ENCODE results near the gene FTO. TPM values are rescaled to one million over a fixed set of nuclear protein-coding genes. Genes with fewer than 3 reads are reported as not detected.

Gene FTO
- total RNA-seq, 1 donor from 2014 or later = 106 TPM

DNA sequence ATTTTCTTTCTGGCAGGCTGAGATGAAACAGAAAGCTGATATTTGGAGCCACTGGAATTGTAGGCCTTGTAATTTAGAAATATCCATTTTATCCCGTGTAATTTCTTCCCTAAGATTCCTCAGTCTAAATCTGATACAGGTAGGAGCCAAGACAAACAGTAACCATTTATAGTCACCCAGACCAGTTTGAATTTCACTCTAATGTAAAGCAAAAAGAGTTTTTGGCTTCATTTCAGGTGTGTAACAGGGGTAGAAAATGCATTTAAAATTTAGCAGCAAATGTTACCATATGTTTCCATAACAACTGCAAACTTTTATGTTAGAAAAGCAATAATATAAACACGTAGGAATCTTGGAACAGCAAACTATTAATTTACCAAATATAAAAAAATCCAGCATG lies 249.4 kb downstream of the FTO start:
- H3K4me1 Mint-ChIP-seq (ENCODE audit: low read depth, unreplicated experiment) = peaks cover 10% of the 10 kb centered on the region
- no peak overlapping the region for H3K27ac Mint-ChIP-seq (ENCODE audit: unreplicated experiment)
- DNase-seq = no peak

DNA sequence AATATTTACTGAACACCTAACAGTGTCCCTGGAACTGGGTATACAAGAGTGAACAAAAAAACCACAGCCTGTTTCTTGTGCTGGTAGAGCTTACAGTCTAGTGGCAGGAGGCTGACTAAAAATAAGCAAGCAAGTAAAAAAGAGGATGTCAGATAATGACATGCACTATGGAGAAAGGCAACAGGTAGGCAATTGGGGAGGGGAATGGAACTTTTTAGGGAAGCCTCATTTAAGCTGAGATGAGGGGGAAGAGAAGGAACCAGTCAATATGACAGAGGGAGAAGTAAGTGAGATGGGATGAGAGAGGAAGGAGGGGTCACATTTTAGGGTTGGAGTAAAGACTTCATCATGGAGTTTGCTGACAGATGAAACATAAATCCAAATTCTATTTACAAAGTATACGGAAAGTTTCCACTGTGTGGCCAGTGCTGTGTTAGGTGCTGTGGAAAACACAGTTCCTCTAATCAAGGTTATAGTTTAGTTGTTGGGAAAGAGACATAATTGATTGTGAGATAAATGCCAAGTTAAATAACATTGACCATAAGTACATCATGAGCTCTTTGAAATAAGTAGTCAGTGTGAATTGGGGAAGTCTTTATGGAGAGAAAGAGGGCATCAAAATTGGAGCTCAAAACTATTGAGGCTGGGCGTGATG lies 251.4 kb downstream of the FTO start:
- TF ChIP-seq, protein P1, sequence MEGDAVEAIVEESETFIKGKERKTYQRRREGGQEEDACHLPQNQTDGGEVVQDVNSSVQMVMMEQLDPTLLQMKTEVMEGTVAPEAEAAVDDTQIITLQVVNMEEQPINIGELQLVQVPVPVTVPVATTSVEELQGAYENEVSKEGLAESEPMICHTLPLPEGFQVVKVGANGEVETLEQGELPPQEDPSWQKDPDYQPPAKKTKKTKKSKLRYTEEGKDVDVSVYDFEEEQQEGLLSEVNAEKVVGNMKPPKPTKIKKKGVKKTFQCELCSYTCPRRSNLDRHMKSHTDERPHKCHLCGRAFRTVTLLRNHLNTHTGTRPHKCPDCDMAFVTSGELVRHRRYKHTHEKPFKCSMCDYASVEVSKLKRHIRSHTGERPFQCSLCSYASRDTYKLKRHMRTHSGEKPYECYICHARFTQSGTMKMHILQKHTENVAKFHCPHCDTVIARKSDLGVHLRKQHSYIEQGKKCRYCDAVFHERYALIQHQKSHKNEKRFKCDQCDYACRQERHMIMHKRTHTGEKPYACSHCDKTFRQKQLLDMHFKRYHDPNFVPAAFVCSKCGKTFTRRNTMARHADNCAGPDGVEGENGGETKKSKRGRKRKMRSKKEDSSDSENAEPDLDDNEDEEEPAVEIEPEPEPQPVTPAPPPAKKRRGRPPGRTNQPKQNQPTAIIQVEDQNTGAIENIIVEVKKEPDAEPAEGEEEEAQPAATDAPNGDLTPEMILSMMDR (IDR thresholded peaks at IDR 0.05; ENCODE audit: partially characterized antibody, unreplicated experiment) = no peak
- no peaks in the 10 kb centered on the region for H3K4me1 Mint-ChIP-seq (ENCODE audit: low read depth, unreplicated experiment)
- H3K27ac Mint-ChIP-seq (ENCODE audit: unreplicated experiment) = no peak overlapping the region
- no peaks in the 10 kb centered on the region for H3K9me3 Mint-ChIP-seq (ENCODE audit: unreplicated experiment)
- no peaks in the 10 kb centered on the region for H3K36me3 Mint-ChIP-seq (ENCODE audit: unreplicated experiment)
- no peak overlapping the region for H3K4me3 Mint-ChIP-seq (ENCODE audit: unreplicated experiment)
- DNase-seq = no peak
- H3K27me3 Mint-ChIP-seq (ENCODE audit: unreplicated experiment) = no peaks in the 10 kb centered on the region

More for the DNA sequence above, 249.4 kb downstream of the FTO start:
- no peaks in the 10 kb centered on the region for H3K9me3 Mint-ChIP-seq (ENCODE audit: unreplicated experiment)
- H3K4me3 Mint-ChIP-seq (ENCODE audit: unreplicated experiment) = no peak overlapping the region
- H3K36me3 Mint-ChIP-seq (ENCODE audit: unreplicated experiment) = no peaks in the 10 kb centered on the region
- TF ChIP-seq, protein P1 (IDR thresholded peaks at IDR 0.05; ENCODE audit: partially characterized antibody, unreplicated experiment) = no peak
- H3K27me3 Mint-ChIP-seq (ENCODE audit: unreplicated experiment) = no peaks in the 10 kb centered on the region

DNA sequence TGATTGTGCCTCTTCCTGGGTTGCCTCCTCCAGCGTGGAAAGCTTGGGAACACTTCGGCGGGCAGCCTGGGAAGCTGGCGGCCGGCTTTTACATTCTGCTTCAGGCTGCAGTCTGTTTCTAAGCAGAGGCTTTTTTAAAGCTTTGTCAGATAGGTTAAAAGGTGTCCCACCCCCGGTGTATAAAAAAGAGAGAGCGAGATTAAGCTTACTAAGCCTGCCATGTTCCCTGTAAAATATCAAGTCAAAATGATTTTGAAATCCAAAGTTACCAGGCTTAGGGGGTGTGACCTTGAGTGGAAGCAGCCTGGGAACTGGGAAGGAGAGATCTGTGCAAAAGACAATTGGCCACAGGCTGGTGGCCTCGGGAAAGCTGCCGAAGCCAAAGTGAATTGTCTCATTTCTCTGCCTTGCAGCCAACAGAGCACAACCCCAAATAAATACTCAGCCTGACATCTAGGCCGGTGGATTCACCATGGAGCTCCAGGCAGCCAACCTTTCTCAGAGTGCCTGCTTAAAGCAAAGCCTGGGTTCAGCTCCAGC lies 254.5 kb downstream of the FTO start:
- Mint-ChIP-seq H3K4me3 (ENCODE audit: unreplicated experiment) (no peak overlapping the region), H3K36me3 (ENCODE audit: unreplicated experiment) (no peaks in the 10 kb centered on the region), H3K4me1 (ENCODE audit: low read depth, unreplicated experiment) (peaks cover 10% of the 10 kb centered on the region), H3K27ac (ENCODE audit: unreplicated experiment) (no peak overlapping the region), H3K27me3 (ENCODE audit: unreplicated experiment) (peaks cover 3% of the 10 kb centered on the region), H3K9me3 (ENCODE audit: unreplicated experiment) (no peaks in the 10 kb centered on the region)
- DNase-seq = no peak
- TF ChIP-seq, protein P1 (IDR thresholded peaks at IDR 0.05; ENCODE audit: partially characterized antibody, unreplicated experiment) = no peak

DNA sequence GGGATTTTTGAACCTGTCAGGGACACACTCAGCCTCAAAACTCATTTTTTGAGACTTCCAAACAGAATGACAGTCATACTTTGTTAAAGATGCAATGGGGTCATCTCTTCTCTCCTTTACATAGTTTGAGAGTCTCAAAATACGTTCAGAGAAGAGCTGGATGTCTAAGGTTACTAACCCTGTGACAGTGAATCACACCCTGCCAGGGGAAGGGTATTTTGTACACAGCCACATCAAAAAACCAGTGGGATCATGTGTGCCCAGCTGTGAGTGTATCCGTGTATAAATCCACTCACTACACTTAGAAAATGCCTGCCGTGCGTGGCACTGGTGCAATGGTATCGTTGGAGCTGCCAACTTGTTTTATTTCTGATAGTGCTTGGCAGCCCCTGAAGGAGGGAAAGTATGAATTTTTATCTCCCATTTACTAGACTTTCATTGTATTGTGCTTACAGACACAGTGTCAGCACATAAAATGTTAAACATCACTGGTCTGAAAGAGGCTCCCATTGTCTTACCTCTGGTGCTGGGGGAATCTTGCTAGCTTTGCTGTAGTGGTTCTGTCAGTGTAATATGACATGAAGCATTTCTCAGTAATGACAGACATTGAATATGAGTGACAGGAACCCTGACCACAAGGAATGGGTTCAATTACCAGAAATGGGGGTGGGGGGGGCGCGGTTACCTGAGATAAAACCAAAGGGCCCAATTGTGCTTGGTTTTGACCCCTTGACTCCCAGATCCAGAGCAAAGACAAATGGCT lies 256.3 kb downstream of the FTO start:
- no peak for DNase-seq
- Mint-ChIP-seq H3K4me1 (ENCODE audit: low read depth, unreplicated experiment) (peaks cover 10% of the 10 kb centered on the region), H3K4me3 (ENCODE audit: unreplicated experiment) (no peak overlapping the region), H3K36me3 (ENCODE audit: unreplicated experiment) (no peaks in the 10 kb centered on the region), H3K27ac (ENCODE audit: unreplicated experiment) (no peak overlapping the region), H3K9me3 (ENCODE audit: unreplicated experiment) (no peaks in the 10 kb centered on the region), H3K27me3 (ENCODE audit: unreplicated experiment) (peaks cover 3% of the 10 kb centered on the region)
- TF ChIP-seq, protein P1 (IDR thresholded peaks at IDR 0.05; ENCODE audit: partially characterized antibody, unreplicated experiment) = no peak
